HG03139 (cell line): ENCODE results near the gene PLVAP.

ENCODE experiments used
- ATAC-seq: cut with Tn5 transposase; IDR thresholded peaks from one replicate; pipeline ENCODE4 v1.9.1; 2021; ENCODE audit not compliant: unreplicated experiment

Gene PLVAP

DNA sequence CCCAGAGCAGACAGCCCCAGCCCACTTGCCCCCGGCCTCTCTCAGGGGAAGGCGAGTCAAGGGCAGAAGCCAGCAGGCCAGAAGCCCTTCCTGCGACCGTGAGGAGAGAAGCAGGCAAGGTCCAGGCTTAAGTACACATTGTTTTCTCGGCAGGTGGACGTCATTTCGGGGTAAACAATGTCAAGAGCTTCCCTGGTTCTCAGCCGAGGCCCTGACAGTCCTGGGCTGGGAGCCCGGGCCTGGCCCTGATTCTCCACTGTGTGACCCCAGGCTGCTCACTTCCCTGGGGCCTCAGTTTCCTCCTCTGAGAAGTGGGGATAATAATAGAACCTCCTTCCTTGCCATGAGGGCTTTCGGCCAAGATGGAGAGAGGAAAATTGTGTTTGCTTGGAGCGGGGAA is 19.4 kb downstream of the PLVAP start:
- ATAC-seq, result no peak

DNA sequence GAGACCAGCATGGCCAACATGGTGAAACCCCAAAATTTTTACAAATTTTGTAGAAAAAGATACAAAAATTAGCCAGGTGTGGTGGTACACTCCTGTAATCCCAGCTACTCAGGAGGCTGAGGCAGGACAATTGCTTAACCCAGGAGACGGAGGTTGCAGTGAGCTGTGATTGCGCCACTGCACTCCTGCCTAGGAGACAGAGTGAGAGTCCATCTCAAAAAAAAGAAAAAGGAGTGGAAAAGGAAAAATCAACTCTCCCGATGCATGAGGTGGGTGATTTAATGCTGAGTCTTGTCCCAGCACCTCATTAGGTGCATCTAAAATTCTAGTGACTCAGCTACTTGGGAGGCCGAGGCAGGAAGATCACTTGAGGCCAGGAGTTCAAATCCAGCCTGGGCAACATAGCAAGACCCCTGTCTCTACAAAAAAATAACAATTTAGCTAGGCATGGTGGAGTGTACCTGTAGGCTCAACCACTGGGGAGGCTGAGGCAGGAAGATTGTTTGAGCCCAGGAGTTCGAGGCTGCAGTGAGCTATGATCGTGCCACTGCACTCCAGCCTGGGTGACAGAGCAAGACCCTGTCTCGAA is 20.0 kb downstream of the PLVAP start:
- ATAC-seq, result no peak

DNA sequence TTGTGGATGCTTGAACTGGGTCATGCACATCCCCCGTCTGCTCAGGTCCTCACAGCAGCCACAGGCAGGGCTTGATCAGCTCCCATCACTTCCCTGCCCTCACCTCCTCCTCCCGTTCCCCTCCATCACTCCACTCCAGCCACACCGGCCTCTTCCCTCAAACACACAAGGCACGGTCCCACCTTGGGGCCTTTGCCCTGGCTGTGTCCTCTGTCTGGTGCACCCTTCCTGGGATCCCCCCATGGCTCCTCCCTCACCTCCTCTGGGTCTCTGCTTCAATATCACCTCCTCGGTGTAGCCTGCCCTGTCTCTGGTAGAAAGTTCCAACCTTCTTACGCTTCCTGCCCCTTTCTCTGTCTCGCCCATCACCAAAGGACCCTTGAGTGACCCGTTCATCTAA is 23.8 kb downstream of the PLVAP start:
- no peak for ATAC-seq

DNA sequence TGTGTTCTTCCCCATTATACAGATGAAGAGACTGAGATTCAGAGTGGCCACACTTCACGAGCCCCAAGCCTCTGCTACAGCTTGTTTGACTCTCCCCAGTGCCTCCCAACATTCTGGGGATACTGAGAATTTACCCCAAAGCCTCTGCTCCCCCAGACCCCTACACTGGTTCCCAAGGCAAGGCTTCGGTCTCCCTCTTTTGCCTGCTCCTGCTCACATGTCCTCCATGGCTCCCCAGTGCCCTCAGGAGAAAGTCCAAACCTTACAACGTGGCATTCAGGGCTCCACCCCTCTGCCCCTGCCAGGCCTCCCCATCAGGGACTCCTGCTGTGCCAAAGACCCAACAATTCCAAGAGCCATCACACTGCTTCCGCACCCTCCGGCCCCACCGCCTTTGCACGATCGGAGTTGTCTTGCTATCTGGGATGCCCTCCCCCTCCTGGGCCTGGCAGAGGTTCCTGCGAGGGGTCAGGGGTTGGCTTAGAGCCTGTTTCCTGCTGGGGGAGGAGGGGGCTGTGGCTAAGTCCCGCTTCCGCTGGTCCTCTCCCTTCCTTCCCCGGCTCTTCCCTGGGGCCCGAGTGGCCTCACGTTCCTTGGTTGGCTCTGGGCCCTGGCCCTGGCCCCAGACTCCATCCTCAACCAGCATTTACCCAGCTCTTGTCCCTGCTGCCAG is 24.4 kb downstream of the PLVAP start:
- ATAC-seq, result no peak

DNA sequence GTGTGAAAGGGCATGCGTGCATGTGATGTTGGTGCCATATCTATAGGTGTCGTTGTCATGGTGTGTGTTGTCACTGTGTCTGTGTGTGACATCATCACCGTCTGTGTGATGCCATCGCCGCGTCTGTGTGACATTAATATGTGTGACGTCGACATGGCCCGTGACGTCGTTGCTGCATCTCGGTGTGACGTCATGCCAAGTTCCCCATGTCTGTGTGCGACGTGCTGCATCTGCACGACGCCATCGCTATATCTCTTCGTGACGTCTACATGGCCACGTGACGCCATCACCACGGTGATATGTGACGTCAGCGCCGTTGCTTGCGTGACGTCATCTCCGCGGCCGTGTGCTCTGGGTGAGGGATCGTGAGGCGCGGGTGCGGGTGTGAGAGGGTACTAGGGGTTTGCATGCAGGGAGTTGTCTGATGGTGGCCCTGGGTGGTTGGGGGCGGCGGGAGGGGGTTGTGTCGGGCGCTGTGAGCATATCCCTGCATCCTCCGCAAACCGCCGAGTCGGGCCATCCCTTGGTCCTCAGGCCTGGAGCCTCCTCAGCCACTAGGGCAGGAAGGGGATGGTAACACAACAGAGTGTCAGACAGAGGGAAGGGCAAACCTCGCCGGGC is 25.2 kb downstream of the PLVAP start:
- ATAC-seq, result no peak

DNA sequence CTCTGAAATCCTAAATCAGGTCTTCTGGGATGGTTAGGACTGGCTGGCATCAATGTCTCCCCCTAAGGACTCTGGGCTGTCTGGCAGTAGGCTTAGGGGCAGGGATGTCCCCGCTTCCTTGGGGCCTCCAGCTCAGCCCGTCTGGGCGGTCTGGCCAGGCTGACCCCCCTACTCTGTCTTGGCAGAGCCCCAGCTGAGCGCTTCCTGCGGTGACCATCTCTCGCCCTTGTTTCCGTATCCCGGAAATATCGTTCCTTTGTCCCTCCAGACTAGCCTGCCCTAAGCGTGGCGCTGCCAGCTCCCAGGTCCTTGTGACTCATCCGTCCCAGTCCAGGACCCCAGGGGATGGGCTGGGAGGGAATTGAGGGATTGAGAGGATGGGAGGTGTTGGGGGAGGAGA is 28.4 kb downstream of the PLVAP start:
- ATAC-seq, result no peak

DNA sequence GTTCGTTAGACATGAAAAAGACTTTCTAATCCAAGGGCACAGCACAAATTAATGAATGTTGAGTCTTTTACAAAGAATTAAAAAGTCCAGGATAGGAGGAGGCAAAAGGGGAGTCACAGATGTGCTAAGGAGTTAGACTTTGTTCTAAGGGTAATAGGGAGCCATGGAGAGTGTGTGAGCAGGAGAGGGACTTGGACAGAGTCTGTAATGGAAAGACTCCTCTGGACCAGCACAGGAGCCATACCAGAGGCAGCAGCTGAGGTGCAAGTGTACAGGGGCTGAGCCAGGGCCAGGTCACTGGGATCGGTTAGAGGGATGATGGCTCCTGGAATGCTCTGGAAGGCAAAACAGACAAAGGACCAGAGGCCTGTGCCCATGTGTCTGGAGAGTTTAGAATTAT is 29.3 kb downstream of the PLVAP start:
- no peak for ATAC-seq

DNA sequence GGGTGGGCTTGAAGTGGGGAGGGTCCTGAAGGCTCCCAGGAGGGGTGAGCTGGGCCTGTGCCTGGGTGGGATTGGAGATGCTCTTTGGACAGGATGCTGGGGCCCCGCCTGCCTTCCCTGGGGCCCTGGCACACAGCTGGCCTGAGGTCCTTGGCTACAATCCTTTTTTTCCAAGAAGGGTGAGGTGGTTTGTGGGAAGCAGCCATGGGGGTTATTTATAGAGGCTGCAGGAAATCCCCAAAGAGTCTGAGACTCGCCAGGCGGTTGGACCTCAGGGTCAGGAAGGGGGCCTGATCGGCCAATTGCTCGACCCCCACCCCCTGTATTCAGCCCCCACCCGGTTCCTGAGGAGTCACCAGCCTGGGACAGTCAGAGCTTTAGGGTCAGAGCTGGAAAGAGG is 29.8 kb downstream of the PLVAP start:
- ATAC-seq, result no peak

DNA sequence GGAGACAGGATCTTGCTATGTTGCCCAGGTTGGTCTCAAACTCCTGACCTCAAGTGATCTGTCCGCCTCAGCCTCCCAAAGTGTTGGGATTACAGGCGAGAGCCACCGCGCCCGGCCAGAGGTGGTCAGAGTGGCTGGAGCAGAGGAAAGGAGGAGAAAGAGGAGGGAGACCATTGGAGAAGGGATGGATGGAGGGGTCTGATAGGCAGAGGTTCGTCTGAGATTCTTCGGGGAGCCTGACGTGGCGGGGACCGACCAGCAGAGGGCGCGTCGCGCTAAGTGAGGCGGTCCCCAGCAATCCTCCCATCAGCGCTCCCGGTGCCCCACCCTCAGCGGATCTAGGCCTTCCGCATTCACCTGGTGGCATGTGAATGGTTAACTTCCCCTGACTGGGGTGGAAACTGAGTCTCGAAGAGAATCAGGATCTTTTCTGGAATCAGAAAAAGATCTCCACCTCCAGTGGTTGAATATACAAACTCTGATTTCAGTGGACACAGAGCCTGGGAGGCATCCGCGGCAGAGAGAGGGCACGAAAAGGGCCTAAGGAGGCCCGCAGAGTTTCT is 31.0 kb downstream of the PLVAP start:
- no peak for ATAC-seq

DNA sequence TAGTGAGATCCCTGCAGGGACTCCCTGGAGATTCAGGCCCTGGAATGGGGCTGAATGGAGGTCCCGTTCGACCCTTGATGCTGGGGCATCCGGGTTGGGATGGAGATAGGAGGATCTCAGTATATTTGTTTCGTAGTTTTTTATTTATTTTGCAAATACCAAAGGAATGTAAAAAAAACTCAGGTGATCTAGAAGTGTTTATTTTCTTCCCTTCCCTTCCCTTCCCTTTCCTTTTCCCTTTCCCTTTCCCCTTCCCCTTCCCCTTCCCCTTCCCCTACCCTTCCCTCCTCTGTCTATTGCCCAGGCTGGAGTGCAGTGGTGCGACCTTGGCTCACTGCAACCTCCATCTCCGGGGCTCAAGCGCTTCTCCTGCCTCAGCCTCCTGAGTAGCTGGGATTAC is 35.3 kb downstream of the PLVAP start:
- no peak for ATAC-seq

DNA sequence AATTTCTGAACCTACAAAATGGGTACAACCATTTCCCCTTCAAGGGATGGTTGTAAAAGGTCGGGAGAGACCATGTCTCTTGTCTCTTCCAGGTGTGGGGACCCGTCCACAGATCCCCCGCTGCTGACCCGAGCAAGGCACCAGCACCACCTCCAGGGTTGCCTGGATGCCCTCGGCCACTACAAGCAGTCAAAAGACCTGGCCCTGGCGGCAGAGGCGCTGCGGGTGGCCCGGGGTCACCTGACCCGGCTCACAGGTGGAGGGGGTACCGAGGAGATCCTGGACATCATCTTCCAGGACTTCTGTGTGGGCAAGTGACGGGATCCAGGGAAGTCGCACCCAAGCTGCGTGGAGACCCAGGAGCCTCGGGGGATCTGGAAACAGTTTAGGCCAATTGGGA is 35.8 kb downstream of the PLVAP start:
- no peak for ATAC-seq

DNA sequence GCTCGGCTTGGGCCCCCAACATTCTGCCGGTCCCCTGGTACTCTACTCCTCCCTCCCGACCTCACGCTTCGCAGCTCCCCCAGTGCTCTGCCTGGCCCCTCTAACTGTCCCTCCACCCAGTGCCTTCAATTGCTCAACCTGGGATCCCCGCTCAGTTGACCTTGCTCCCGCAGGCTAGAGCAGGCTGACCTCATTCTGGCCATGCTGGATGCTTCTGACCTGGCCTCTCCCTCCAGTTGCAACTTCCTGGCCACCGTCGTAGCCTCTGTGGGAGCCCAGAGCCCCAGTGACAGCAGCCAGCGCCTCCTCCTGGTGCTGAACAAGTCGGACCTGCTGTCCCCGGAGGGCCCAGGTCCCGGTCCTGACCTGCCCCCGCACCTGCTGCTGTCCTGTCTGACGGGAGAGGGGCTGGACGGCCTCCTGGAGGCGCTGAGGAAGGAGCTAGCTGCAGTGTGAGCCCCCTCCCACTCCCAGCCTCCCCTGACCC is 36.2 kb downstream of the PLVAP start:
- no peak for ATAC-seq

DNA sequence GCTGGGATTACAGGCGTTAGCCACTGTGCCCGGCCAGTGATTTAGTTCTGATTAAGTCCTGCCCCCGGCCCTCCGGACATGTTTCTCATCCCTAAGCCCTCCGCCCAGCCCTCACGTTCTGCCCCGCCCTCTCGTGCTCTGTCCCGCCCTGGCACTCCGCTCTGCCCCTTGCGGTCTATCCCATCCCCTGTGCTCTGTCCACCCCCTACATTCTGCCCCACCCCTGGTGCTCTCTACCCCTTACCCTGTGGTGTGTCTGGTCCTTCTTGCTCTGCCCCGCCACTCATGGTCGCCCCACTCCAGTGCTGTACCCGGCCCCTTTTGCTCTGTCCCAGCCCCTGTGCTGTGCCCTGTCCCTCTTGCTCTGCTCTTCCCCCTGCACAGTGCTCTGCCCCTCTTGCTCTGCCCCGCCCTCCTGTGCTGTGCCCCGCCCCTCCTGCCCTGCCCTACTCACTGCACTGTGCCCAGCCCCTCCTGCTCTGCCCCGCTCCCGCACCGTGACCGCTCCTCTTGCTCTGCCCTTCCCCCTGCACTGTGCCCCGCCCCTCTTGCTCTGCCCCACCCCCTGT is 36.8 kb downstream of the PLVAP start:
- no peak for ATAC-seq

DNA sequence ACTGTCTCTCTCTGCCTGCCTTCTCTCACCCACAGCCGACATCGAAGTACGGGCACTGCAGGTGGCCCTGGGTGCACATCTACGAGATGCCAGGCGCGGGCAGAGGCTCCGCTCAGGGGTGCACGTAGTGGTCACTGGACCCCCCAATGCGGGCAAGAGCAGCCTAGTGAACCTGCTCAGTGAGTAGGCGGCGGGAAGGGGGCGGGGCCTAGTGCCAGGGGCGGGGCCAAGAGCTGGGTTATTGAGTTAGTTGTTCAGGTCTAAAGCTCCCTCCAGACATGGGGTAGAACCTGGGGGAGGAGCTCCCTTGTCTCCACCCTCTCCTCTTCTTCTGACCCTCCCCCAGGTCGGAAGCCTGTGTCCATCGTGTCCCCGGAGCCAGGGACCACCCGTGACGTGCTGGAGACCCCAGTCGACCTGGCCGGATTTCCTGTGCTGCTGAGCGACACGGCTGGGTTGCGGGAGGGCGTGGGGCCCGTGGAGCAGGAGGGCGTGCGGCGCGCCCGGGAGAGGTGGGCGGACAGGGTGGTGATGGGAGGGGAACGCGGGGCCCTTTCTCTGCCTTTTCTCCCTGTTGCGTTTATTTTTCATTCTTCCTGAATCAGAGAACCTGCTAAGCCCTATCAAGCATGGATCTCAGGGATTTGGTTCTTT is 37.9 kb downstream of the PLVAP start:
- no peak for ATAC-seq

DNA sequence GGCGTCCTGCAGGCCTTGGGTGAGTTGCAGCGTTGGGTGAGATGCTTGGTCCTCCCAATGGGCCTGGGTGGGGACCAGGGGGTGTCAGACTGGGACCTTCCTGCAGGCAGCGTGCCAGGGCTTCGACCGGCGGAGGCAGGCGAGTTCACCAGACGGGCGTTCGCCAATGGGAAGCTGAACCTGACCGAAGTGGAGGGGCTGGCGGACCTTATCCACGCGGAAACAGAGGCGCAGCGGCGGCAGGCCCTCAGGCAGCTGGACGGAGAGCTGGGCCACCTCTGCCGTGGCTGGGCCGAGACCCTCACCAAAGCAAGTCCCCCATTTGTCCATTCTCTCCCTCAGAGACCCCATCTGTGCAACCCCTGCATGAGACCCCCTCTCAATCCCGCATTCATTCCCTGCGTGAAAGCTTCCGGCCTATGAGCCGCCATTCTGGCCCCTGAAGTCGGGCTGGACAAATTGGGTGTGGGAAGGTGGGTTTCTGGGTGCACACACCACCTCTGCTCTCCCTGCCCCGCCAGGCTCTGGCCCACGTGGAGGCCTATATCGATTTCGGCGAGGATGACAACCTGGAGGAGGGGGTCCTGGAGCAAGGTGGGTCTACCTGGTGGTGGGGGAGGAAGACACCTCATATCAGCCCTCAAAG is 38.6 kb downstream of the PLVAP start:
- ATAC-seq, result no peak

DNA sequence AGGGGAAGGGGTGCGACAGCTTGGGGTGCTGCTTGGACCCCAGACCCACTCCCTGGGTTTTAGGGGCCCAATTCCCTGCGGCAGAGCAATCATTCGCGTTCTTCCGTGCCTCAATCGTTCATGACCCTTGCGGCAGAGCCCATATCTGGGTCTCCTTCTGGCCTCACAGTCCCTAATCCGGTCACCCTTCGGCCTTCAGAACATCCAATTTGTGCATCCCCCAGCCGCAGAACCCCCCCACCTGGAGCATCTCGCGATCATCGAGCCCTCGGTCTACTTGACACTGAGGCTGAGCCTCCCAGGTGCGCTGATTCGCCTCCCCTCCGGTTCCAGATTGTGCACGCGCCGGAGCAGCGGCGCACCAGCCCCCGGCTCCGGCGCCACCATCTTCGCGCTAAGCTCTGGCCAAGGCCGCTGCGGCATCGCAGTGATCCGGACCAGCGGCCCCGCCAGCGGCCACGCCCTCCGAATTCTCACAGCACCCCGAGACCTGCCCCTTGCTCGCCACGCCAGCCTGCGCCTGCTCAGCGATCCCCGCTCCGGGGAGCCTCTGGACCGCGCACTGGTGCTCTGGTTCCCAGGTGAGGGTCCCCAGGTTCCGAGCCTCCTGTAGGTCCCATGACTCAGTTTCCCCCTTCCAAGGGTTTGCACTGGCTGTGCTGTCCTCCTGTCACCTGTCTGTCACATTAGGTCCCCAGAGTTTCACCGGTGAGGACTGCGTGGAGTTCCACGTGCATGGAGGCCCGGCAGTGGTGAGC is 39.3 kb downstream of the PLVAP start:
- ATAC-seq, result no peak

DNA sequence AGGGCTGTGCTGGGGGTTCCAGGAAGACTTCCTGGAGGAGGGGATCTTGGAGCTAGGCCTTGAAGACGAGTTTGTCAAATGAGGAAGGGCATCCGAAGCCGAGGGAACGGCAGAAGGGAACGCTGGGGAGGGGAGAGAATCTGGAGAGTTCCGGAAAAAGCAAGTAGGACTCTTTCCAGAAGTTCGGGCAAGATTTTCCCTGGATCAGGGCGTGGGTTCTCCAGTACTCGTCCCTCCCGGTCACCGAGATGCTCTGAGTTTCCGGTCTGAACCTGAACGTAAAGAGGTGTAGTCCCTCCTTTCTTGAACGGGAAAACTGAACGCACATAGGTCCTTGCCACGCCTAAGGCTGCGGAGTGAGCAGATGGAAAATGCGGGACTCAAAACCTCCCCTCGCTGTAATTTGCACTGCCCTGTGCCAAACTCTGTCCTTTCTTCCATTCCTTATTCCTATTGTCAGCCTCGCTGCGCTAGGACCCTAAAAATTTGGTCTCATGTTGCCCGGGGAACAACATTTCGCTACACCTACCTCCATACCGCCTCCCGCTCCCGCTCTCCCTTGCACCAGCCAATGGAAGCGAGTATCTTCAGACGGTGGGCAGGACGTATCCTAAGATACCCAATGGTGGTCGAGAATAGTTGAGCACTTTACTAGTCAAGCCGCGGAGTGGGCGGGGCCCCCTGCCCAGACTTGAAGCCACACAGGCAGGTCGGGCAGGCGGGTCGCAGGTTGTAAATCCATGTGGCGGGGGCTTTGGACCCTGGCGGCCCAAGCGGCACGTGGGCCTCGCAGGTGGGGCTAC is 40.1 kb downstream of the PLVAP start, which contains the start of gene GTPBP3:
Gene GTPBP3 (plus strand): TSS at position 682 of the 803 bp plus-strand sequence. CDS start 59 bp downstream, at position 741.
- ATAC-seq, result peak; percentile 65

DNA sequence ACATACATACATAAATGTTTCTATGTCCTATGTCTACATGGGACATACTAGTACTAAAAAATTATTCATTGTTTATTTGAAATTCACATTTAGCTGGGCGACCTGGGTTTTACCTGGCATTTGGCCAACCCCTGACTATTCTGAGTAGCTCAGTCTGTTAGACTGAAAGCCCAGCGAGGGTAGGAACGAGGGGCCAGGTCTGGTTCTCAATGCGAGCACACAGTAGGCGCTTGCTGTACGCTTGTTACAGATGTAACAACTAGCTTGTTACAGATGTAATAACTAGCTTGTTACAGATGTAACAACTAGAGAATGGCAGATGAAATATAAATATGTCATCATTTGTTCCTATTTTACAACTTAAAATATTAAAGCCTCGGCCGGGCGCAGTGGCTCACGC is 41.6 kb downstream of the PLVAP start:
- ATAC-seq, result no peak
